K562 (cell line): ENCODE measurements around the gene CALR3.

Experiments used
- CEBPB ChIP-seq: fragments of 450-650 bp; IDR thresholded peaks from 2 replicates; pipeline ENCODE4 v1.6.1; 2016; ENCODE audit warnings: missing genetic modification characterization, missing compliant biosample characterization
- EP300 ChIP-seq: IDR thresholded peaks from 2 replicates; pipeline ENCODE4 v1.6.1; 2012; ENCODE audit warnings: low read length, improper control_type of control experiment
- GABPA ChIP-seq: fragments of 200-800 bp; sonication (Bioruptor generic); conservative IDR thresholded peaks from 2 replicates; pipeline ENCODE4 v1.6.1; 2016; ENCODE audit warnings: low read depth, missing genetic modification characterization, missing compliant biosample characterization
- GABPB1 ChIP-seq: sonication (generic); formaldehyde crosslinking; IDR thresholded peaks from 2 replicates; pipeline ENCODE4 v1.8.0; 2022; ENCODE audit warnings: mild to moderate bottlenecking, missing genetic modification reagents
- NFIX ChIP-seq: fragments of 250-450 bp; sonication (Bioruptor Pico); IDR thresholded peaks from 2 replicates; pipeline ENCODE4 v1.4.0; 2020; ENCODE audit warnings: low read depth, mild to moderate bottlenecking, moderate library complexity
- NR1H2 ChIP-seq: sonication (generic); formaldehyde crosslinking; IDR thresholded peaks from 2 replicates; pipeline ENCODE4 v1.4.0; 2020; ENCODE audit warnings: mild to moderate bottlenecking, missing genetic modification reagents
- PML ChIP-seq: IDR thresholded peaks from 2 replicates; pipeline ENCODE4 v1.6.1; 2012; ENCODE audit warnings: low read length, inconsistent platforms
- POLR2A ChIP-seq: fragments of 450-650 bp; conservative IDR thresholded peaks from 2 replicates; pipeline ENCODE4 v1.6.1; 2016
- POU5F1 ChIP-seq: fragments of 150-350 bp; IDR thresholded peaks from 2 replicates; pipeline ENCODE4 v1.6.1; 2014; ENCODE audit warnings: borderline replicate concordance, low read length, low read depth, mild to moderate bottlenecking; ENCODE audit not compliant: partially characterized antibody
- PPARD ChIP-seq: fragments of 250-450 bp; sonication (Bioruptor Pico); IDR thresholded peaks from 2 replicates; pipeline ENCODE4 v1.8.0; 2022; ENCODE audit warnings: inconsistent platforms, mild to moderate bottlenecking, moderate library complexity
- SRF ChIP-seq, 2 experiments: fragments of 250-450, 450-650 bp in 1 of 2; sonication (Bioruptor Pico) in 1 of 2; sonication (generic) in 1 of 2; formaldehyde crosslinking; IDR thresholded peaks; 2 replicates each; pipeline versions ENCODE4 v1.5.0 to v1.5.1; 2020 to 2022; ENCODE audit warnings: mild to moderate bottlenecking in 1 of 2, missing genetic modification reagents in 1 of 2
- TOE1 ChIP-seq, 2 experiments: fragments of 450-650 bp in 1 of 2; sonication (generic) in 1 of 2; formaldehyde crosslinking in 1 of 2; IDR thresholded peaks; 2 replicates each; pipeline versions ENCODE4 v1.7.1 to v1.8.0; 2016 to 2022; ENCODE audit warnings: borderline replicate concordance in 2 of 2, mild to moderate bottlenecking in 2 of 2, antibody characterized with exemption in 1 of 2, inconsistent platforms in 1 of 2, low read depth in 1 of 2, missing genetic modification reagents in 1 of 2, moderate library complexity in 1 of 2
- ZNF174 ChIP-seq: fragments of 250-450 bp; sonication (Bioruptor Pico); IDR thresholded peaks from 2 replicates; pipeline ENCODE4 v1.4.0; 2020; ENCODE audit warnings: mild to moderate bottlenecking
- TF ChIP-seq, protein P1 (sequence below): sonication (generic); formaldehyde crosslinking; IDR thresholded peaks from 2 replicates; pipeline ENCODE4 v1.8.1; 2022; ENCODE audit warnings: missing genetic modification reagents

DNA sequence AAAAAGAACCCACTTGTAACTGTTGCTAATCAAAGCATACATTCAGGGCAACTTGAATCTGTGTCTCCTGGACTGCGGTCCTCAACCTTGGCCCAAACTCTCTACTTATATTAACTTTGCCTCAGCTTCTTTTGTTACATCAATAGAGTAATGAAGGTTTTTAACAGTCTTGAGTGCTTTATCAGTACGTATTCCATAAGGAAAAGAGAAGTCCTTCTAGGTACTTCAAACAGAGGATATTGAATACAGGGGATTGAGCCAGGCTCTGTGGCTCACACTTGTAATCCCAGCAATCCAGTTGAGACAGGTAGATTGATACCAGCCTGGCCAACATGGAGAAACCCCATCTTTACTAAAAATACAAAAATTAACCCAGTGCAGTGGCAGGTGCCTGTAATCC lies 23.0 kb downstream of the CALR3 start:
- TF ChIP-seq POU5F1 (no peak), TOE1 (IDR thresholded peaks at IDR 0.05; ENCODE audit: borderline replicate concordance) (no peak), TOE1 (CRISPR knock-in tag; IDR thresholded peaks at IDR 0.05; ENCODE audit: borderline replicate concordance, low read depth) (no peak), GABPA (tag) (no peak), POLR2A (no peak), EP300 (no peak), SRF (CRISPR knock-in tag; IDR thresholded peaks at IDR 0.05) (no peak), CEBPB (no peak), NR1H2 (CRISPR knock-in tag) (no peak), ZNF174 (CRISPR knock-in tag) (no peak), PPARD (CRISPR knock-in tag) (no peak), GABPB1 (CRISPR knock-in tag) (no peak), PML (no peak), NFIX (CRISPR knock-in tag) (no peak)
- TF ChIP-seq, protein P1, sequence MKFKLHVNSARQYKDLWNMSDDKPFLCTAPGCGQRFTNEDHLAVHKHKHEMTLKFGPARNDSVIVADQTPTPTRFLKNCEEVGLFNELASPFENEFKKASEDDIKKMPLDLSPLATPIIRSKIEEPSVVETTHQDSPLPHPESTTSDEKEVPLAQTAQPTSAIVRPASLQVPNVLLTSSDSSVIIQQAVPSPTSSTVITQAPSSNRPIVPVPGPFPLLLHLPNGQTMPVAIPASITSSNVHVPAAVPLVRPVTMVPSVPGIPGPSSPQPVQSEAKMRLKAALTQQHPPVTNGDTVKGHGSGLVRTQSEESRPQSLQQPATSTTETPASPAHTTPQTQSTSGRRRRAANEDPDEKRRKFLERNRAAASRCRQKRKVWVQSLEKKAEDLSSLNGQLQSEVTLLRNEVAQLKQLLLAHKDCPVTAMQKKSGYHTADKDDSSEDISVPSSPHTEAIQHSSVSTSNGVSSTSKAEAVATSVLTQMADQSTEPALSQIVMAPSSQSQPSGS (CRISPR knock-in tag) = no peak
